Tibial nerve (tissue), 4 donors: ENCODE measurements around the gene MYO15B.

Experiments
- EP300 ChIP-seq, 2 donors: sonication (generic); formaldehyde crosslinking; IDR thresholded peaks; one replicate each; pipeline ENCODE4 v1.6.1; 2017; ENCODE audit warnings: antibody characterized with exemption in 2 of 2, mild to moderate bottlenecking in 1 of 2
- TF ChIP-seq, protein P1 (sequence below), 5 experiments: fragments of 200-600 bp in 3 of 5; fragments of 450-650 bp in 2 of 5; sonication (generic) in 3 of 5; IDR thresholded peaks; one replicate each; pipeline ENCODE4 v1.5.1; 2016 to 2019; ENCODE audit warnings: antibody characterized with exemption in 5 of 5, mild to moderate bottlenecking in 3 of 5, moderate library complexity in 2 of 5

DNA sequence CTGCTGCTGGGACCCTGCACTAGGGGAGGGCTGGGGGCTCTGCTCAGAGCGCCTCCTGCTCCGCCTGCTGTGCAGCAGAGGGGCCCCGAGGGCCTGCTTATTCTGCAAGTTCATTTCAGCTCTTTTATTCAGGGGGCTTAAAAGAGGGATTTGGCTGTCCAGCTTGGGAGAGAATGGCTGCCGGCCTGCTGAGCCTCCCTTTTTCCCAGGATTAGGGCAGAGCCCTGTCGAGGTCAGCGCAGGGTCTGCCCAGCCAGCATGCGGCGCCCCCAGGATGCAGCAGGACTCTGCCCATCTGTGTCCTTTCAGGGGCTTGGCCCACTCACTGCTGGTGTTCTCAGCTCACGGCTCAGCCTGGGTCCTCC lies 46.8 kb downstream of the MYO15B start:
- TF ChIP-seq EP300 (IDR thresholded peaks at IDR 0.05) = no peak
- TF ChIP-seq, protein P1, sequence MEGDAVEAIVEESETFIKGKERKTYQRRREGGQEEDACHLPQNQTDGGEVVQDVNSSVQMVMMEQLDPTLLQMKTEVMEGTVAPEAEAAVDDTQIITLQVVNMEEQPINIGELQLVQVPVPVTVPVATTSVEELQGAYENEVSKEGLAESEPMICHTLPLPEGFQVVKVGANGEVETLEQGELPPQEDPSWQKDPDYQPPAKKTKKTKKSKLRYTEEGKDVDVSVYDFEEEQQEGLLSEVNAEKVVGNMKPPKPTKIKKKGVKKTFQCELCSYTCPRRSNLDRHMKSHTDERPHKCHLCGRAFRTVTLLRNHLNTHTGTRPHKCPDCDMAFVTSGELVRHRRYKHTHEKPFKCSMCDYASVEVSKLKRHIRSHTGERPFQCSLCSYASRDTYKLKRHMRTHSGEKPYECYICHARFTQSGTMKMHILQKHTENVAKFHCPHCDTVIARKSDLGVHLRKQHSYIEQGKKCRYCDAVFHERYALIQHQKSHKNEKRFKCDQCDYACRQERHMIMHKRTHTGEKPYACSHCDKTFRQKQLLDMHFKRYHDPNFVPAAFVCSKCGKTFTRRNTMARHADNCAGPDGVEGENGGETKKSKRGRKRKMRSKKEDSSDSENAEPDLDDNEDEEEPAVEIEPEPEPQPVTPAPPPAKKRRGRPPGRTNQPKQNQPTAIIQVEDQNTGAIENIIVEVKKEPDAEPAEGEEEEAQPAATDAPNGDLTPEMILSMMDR (IDR thresholded peaks at IDR 0.05) = no peak
